AG09319 (cell line): ENCODE results near the gene NKX2-1.

ENCODE experiments used
- DNase-seq: peaks from one replicate; pipeline ENCODE4 v3.0.0-alpha.2; 2010; ENCODE audit warnings: low read depth; ENCODE audit errors: extremely low read depth
- CTCF ChIP-seq: IDR thresholded peaks from 2 replicates; pipeline ENCODE4 v1.5.1; 2011; ENCODE audit warnings: low read depth, mild to moderate bottlenecking, inconsistent platforms, low read length, moderate library complexity

The NKX2-1 gene

GRCh38 chr14:36515896-36516718 lies 3.9 kb downstream of the NKX2-1 start:
- no peak for TF ChIP-seq CTCF
- no peak for DNase-seq

GRCh38 chr14:36515105-36515593 lies 4.9 kb downstream of the NKX2-1 start:
- TF ChIP-seq CTCF, result no peak
- DNase-seq, result no peak

GRCh38 chr14:36514278-36515104 lies 5.5 kb downstream of the NKX2-1 start:
- DNase-seq, result no peak
- TF ChIP-seq CTCF, result no peak

- no peak for DNase-seq
- TF ChIP-seq CTCF, result no peak
Measured at GRCh38 chr14:36513451-36514277, 6.4 kb downstream of the NKX2-1 start.

- TF ChIP-seq CTCF, result no peak
- DNase-seq, result no peak
Measured at GRCh38 chr14:36513012-36513420, 7.0 kb downstream of the NKX2-1 start.

- no peak for TF ChIP-seq CTCF
- DNase-seq, result no peak
Measured at GRCh38 chr14:36512585-36513003, 7.4 kb downstream of the NKX2-1 start.
